ENCODE measurements around the gene RPN2.

The RPN2 gene

DNA sequence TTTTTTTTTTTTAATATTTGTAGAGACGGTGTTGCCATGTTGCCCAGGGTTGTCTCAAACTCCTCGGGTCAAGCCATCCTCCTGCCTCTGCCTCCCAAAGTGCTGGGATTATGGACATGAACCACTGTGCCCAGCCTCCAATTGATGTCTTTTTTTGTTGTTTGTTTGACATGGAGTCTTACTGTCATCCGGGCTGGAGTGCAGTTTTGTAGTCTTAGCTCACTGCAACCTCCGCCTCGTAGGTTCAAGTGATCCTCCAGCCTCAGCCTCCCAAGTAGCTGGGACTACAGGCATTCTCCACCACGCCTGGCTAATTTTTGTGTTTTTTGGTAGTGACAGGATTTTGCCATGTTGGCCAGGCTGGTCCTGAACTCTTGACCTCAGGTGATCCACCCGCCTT, 9.7 kb downstream of the RPN2 start:
- DNase-seq: no peak

DNA sequence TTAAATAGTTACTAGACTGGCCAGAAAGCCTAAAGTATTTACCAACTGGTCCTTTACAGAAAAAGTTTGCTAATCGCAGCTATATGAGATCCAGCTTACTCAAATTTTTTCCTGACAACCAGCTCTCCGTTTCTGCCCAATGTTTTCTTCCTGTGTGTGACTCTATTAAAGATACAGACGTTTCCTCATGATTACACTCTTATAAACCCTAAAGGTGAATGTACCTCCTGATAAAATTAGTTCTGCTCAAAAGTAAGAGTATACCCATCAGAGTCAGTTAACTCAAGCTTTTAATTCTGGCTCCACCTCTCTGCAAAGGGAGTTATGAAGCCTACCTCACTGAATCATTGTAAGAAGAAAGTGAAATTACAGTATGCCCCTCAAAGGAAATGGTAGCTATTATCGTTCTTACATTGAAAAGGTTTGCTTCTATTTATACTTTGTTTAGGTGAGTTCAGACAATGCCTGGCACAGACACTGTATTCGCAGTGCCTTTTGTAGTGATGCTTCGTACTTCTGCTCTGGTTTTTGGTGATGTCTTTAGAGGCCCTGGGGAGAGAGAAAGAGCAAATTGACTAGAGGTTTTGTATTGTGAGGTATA, 10.4 kb downstream of the RPN2 start:
- DNase-seq: no peak

DNA sequence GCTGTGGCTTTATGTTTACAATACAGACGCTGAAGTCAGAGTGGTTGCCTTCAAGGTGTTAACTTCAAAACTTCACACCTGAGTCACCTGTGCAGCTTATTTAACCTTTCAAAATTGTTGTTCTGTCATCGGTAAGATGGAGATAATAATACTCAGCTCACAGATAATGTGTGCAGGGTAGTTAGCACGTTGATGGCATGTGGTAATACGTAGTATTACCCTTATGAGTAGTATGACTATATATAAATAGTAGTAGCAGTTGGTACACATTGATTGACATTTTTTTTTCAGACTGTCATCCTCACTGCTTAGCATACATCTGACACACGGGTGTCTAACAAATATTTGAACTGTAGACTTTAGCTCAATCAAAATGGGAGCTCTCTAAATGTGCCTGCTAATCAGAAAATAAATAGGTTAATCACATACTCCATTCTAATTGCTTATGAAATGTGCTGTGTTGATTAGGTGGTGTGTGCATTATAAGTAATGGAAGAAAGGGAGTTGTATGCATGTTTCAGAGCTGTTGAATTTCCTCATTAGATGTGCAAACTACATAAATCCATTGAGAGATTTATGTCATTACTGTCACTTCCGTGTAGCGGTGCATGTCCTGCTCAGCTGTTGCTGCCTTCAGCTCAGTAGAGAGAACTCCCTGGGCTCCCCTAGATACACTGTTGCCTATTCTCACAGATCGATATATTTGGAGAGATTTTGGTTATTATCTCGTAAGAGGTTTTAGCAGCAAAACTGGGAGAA, 11.4 kb downstream of the RPN2 start:
- DNase-seq: no peak

DNA sequence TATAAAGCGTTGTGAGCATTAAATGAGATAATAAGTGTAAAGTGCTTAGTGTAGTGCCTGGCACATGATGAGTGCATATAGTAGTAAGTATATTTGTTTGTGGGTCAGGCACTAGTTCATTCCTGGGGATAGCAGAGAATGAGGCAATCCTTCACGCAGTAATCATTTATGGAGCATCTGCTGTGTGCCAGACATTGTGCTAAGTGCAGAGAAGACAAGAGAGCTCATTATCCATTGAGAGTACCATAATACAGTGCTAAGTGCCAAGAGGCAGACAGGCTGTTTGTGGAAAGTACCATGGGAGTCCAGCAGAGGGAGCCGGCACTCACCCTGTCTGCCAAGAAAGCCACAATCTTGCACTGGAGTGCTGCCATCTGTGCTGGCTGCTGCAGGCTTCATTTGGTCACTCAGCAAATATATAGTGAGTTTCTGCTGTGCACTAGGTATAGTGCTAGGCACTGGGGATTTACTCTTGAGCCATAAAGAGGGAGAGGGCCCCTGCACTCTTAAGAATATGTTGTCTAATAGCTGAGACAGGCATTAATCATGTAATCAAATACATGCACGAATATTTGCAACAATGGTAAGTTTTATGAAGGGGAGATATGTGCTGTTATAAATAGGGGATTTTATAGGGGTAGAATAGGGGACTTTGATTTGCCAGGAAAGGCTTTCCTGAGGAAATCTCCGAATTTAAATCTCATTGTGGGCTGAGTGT, 13.2 kb downstream of the RPN2 start:
- peak; percentile 91 for DNase-seq

DNA sequence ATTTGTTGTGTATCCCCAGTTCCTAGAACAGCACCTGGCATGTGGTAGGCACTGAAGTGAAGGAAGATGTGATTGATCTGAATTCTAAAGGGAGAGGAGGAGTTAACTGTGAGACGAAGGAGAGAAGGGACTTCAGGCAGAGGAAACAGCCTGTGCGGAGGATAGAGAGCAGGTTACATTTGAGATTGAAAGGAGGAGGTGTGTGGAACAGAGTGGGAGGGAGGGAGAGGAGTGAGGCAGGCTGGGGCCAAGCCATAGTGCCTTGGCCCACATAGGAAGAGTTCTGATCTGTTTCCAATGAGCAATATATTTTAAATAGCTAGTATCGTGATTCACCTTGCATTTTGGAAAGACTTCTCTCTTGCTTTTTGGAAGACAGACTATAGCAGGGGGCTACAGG, 14.1 kb downstream of the RPN2 start:
- no peak for DNase-seq

DNA sequence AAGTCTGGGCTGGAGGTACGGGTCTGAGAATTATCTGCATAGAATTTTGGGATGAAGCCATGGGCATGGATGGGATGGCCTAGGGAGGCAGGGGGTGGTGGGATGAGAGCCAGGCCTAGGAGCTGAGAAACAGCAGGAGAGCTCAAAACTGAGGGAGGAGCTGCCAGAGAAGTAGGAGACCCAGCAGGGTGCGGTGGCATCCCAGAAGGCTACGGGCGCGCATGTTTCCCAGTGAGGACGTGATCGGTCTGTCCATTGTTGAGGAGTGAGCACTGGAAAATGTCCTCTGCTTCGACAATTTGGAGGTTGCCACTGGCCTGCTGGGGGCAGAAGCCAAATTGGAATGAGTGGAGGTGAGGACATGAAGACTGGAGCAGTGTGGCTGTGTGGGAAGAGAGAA, 14.7 kb downstream of the RPN2 start:
- DNase-seq: no peak

DNA sequence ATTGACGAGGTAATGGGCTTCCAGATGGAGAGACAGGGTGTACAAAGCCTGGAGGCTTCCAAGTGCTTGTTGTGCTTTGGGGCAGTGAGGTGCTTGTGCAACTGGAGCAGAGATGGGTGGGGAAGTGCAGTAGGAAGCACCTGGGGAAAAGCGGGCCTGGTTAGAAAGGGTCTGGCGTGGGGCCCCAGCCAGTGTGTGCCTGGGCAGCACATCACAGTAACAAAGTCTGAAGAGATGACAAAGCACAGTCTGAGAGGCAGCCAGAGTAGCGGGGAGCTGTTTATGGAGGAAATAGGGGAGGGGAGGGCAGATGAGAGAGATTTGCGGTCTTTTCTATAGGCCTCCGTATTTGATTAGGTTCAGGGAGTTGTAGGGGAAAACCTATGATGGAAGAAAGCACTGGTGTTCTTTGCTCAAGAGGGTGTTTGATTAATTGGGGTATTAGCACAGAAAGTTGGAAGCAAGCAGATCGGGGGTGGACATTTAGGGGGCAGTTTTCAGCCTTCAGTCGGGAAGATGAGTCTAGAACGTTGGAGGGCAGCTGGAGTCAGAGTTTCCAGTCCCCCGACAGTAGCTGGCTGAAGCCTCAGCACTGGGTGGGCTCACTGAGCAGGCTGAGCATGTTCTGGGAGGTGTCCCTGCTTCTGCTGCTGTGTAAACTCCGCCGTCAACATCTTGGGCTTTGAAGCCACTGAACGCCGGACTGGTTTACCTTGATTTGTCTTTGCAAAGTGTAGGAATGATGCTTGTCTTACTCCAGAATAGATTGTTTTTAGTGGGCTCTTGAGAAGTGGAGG, 15.7 kb downstream of the RPN2 start:
- DNase-seq: no peak

DNA sequence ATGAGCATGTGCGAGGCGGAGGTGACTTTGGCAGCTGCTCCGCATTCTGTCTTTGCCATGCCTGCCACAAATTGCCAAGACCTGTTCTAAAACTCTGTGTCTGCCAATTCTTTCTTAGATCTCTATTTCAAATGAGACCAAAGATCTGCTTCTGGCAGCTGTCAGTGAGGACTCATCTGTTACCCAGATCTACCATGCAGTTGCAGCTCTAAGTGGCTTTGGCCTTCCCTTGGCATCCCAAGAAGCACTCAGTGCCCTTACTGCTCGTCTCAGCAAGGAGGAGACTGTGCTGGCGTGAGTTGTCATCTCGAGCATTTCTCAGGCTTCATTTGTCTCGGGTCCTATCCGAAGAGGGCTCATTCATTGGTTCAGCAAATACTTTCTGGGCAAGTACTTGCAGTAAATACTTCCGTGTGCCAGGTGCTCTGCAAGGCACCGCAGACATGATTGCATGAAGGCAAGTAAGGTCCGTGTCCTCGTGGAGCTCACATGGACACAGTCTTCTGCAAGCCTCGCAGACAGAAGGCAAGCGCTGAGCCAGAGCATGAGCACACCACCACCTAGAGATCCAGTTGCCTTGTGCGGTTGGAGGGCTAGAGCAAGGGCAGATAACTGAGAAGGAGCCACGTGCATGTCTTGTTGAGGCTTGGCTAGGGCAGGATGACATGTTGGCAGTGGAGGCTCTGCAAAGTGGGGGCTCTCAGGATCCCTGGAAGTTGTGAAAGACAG, 20.0 kb downstream of the RPN2 start:
- no peak for DNase-seq

DNA sequence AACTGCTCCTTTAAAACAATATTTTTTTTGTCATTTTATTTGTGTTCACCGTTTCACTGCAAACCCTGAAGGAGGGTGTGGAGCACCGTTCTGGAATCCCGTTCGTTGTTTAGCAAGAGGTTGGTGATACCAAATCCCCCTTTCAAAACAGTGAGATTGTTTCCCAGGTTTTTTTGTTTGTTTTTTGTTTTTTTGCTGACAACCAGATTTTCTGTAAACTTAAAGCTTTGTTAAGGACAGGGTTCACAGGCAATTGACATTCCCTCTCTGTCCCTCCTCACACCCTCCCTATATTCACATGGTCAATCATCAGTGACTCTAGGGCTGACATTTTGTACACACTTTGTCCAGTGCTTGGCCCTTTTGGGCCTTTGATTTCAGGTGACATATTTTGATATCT, 21.2 kb downstream of the RPN2 start:
- DNase-seq: no peak

DNA sequence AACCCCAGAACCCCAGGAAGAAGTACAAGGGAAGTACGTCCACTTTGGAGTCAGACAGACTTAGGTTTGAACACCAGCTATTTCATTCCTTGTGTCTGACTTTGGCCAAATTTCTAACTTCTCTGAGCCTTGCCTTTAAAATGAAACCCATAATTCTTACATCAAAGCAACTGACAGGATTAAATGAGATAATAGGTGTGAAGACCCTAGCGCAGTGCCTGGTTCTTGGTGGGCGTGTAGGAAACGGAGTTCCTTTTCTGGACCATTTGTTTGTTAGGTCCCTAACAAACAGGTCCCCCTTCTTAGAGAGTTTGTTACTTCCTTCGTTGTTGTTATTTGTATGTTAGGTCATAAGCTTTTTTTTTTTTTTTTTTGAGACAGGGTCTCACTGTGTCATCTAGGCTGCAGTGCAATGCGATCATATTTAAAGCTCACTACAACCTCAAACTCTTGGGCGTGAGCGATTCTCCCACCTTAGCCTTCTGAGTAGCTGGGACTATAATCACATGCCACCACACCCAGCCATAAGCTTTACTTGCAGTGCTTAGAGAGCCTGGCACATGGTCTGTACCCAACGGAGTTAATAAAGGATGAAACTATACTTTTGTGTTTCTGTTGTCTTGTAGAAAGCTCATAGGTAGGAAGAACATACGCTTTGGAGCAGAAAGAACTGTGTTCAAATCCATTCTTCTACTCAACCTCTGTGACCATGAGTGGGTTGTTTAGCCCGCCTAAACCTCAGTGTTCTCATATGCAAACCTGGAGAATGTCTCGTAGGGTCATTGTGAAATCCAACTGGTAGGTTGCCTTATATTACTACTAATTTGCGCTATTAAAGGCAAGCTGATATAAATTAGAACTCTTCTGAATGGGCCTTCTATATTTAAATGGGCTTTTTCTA, 22.0 kb downstream of the RPN2 start:
- DNase-seq: no peak

DNA sequence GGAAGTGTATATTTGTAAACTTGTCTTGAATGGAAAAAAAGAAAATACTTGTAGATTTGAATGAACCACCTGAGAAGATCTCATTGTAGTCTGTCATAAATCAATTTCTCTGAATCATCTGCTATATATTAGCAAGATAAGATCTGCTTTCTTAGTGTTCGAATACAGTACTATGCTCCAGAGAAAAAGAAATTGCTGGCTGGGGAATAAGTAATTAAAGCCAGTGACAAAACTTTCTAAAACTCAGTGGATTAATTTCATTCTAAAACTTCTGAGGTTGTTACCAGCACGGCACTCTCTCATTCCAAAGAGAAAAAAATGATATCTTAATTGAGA, 22.7 kb downstream of the RPN2 start:
- DNase-seq: no peak

DNA sequence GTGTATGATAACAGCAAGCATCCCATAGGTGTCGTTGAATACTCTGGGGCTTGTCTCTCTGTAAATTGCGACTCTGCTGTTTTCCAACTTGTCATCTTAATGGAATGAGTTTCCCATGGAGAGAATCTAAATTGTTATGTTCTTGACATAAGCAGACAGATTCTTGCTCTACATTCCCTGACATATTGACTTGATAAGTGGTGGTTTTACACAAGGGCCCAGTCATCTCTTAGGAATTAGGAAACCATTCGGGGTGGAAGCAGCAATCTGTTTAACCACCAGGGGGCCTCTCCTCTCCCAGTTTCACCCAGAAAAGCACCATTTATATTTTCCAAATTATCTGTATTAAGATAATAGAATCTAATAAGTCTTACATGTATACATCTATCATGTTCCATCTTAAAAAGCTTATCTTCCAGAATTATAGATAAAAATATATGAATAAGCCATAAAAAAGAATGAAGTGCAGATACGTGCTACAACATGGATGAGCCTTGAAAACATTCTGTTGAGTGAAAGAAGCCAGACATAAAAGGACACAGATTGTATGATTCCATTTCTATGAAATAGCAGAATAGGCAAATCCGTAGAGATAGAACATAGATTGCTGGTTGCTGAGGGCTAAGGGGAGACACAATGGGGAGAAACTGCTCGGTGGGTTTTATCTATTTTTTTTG, 23.3 kb downstream of the RPN2 start:
- no peak for DNase-seq

DNA sequence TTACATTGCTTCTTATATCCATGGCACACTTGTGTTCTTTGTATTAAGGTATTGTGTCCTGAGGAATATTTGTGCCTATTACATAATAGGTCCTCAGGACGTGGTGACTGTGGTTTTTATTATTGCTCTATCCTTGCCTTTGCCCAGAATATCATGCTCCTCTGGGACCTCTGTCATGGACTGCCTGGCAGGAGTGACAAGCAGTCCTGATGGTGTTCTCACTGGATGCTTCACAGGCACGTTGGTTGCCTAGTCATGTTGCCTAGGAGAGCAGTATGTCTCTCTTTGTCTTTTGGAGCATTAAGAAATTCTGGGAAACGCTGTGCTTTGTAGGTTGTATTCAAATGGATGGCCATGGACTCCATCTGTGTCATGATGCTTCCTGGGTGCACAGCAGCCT, 24.9 kb downstream of the RPN2 start:
- no peak for DNase-seq

DNA sequence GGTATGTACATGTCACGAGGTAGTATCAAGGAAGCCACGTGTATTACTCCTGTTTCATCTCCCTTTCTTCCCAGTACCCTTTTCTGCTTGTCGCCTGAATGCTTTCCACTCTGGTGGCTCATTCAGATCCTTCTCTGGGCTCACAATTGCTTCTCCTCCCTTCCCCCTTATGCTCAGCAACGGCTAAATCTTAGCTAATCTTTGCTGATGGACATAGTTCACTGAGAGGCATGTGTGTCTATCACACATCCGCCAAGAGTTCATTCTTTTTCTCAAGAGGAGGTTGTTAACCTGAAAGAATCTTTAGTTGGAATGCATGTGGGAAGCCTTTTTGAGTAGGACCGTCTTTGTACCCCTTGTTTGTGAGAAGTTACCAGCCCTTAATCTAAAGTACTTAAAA, 26.0 kb downstream of the RPN2 start:
- DNase-seq: no peak

DNA sequence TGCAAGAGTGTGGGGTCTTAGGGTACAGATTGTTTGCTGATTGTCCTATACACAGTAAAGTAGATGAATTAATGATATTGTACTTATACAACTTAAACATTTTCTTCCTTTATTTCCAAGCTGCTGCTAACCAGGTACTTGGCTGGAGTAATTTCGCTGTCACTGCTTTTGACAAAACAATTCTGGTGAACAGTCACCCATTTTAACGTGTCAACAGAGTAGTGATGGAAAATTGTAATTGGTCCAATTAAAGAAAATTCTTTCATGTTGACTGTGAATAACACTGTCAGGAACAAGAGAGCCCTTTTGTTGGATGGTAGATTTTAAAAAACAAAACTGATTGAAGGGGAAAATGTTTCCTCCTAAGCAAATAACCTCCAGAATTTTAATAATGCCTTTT, 26.7 kb downstream of the RPN2 start:
- DNase-seq: no peak

DNA sequence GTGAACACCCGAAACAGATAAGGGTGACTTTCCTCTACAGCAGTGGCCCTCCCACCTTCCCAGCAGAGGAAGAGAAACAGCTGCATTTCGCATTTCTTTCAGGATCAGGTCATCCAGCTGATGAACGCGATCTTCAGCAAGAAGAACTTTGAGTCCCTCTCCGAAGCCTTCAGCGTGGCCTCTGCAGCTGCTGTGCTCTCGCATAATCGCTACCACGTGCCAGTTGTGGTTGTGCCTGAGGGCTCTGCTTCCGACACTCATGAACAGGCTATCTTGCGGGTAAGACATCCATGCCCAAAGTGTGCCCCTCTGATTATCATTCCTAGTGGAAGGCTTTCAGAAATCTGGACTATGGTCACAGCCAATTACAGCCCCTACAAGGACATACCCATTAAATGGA, 28.0 kb downstream of the RPN2 start:
- no peak for DNase-seq

DNA sequence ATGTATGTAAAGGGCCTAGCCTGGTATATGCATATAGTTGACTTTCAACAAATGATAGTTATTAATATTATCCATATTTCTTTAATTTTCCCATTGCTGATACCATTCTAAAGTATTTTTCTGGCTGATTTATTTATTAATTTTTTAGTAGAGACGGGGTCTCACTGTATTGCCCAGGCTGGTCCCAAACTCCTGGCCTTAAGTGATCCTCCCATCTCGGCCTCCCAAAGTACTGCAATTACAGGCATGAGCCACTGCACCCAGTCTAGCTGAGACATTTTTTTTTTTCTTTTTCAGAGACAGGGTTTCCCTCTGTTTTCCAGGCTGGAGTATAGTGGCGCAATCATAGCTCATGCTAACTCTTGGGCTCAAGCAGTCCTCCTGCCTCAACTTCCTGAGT, 30.1 kb downstream of the RPN2 start:
- DNase-seq: no peak

DNA sequence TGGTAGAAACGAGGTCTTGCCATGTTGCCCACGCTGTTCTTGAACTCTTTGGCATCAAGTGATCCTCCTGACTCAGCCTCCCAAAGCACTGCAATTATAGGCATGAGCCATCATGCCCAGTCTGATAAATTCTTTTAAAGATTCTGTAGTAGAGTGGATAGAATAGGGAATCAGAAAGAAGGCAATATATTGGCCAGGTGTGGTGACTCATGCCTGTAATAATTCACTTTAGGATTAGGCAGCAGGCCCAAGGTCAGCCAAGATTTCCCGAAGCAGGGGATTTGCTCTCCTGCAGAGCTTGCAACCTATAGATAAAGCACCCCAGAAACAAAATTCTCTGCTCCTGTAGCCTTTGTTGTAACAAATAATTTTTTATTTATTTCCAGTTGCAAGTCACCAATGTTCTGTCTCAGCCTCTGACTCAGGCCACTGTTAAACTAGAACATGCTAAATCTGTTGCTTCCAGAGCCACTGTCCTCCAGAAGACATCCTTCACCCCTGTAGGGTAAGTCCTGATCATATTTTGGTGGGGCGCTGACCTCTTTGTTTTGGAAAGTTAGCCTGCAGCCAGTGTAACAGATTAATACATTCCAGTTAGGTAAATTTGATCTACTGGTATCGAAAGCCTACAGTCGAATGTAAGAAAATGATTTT, 30.7 kb downstream of the RPN2 start:
- no peak for DNase-seq

DNA sequence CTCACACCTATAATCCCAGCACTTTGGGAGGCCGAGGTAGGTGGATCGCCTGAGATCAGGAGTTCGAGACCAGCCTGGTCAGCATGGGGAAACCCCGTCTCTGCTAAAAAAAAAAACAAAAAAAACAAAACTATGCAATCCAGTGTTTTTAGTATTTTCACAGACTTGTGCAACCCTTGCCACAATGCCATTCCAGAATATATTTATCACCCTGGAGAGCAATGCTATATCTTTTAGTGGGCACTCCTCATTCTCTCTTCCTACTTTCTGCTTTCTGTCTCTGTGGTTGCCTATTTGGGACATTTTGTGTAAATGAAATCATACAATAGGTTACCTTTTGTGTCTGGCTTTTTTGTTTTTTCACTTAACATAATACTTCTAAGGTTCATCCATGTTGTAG, 39.3 kb downstream of the RPN2 start:
- no peak for DNase-seq

DNA sequence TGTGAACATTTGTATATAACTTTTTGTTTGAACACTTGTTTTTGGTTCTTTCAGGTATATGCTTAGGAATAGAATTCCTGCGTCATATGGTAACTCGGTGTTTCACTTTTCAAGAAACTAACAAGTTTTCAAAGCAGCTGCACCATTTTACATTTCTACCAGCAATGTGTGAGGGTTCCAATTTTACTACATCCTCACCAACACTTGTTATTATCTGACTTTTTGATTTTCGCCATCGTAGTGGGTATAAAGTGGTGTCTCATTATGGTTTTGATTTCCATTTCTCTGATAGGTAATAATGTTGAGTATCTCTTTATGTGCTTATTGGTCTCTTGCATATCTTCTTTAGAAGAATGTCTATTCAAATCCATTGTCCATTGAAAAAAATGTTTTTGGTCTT, 39.8 kb downstream of the RPN2 start:
- DNase-seq: no peak

All from left hindlimb (tissue), 1 donor.